Measurements from ENCODE around the gene STX4.
"Not testable (repeated sequence)": the region's sequence is repeated elsewhere in the genome, so short reads cannot be mapped to it uniquely, and the experiment has no call there.

Gene STX4

GRCh38 chr16:31009894-31010584 is 23.3 kb upstream of the STX4 start:
- TF ChIP-seq CTCF (IDR thresholded peaks at IDR 0.05; ENCODE audit: insufficient read depth, low read depth, low read length, missing control alignments): no peak
- no peak for DNase-seq (ENCODE audit: low read depth)
- H3K4me3 ChIP-seq (ENCODE audit: low read depth, low read length): no peak overlapping the region

DNA sequence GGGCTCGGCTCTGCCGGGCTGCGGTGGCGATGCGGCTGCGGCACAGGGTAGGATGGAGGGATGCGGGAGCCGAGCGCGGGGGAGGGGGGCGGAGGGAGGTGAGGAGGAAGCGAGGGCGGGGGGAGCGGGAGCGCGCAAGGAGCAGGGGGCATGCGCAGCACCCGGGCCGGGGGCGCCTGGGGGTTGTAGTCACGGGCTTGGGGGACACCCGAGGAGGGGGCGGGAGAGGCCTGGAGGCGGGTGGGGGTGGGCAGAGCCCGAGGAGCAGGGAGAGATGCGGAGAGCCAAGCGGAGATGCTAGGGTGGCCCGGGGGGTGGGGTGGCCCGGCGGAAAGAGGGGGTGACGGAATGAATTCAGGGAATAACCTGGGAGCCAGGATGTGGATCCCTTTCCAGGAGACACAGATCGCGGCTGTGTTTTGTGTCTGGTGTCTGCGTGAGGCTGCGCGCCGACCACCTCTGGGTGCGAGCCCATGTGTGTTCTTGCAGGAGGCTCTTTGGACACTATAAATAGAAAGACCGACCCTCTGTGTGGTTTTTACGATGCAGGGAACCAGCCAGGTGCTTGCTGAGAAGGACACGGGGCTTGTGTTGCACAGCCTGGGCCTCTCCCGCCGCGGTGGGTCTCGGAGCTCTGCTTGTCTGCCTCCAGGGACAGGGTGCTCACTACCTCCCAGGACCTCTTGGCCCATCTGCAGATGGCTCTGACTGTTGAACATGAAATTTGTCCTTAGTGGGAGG is 22.6 kb upstream of the STX4 start, which contains the start of gene STX1B:
TSS of gene STX1B (minus strand) at position 54 of the 741 bp plus-strand sequence. CDS start 242 bp downstream, outside the sequence.
- no peak within 1 kb of the TSS for H3K4me3 ChIP-seq (ENCODE audit: low read depth, low read length)
- no peak for DNase-seq (ENCODE audit: low read depth)
- TF ChIP-seq CTCF (IDR thresholded peaks at IDR 0.05; ENCODE audit: insufficient read depth, low read depth, low read length, missing control alignments): no peak

- H3K4me3 ChIP-seq (ENCODE audit: low read depth, low read length); DNase-seq (ENCODE audit: low read depth): not testable (repeated sequence)
Observed at GRCh38 chr16:31011815-31012214, 21.5 kb upstream of the STX4 start.

GRCh38 chr16:31013292-31013691 is 20.1 kb upstream of the STX4 start:
- not testable (repeated sequence) for H3K4me3 ChIP-seq (ENCODE audit: low read depth, low read length); DNase-seq (ENCODE audit: low read depth)

DNA sequence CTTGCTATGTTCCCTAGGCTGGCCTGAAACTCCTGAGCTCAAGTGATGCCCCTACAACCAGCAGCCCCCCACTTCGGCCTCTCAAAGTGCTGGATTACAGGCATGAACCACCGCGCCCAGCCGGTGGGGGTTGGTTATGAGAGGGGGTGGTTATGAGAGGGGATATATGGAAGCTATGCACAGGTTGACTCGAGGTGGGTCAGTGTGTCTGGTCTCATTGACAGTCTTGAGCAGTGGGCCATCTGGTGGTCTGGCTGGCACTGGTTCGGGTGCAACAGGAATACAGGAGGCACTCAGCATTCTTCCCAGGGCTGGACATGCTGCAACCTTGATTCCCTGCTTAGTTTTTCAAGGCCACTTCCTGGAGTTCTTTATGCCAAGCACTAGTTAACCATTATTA is 17.3 kb upstream of the STX4 start:
- H3K4me3 ChIP-seq (ENCODE audit: low read depth, low read length): no peak overlapping the region
- no peak for DNase-seq (ENCODE audit: low read depth)
- TF ChIP-seq CTCF (IDR thresholded peaks at IDR 0.05; ENCODE audit: insufficient read depth, low read depth, low read length, missing control alignments): no peak

DNA sequence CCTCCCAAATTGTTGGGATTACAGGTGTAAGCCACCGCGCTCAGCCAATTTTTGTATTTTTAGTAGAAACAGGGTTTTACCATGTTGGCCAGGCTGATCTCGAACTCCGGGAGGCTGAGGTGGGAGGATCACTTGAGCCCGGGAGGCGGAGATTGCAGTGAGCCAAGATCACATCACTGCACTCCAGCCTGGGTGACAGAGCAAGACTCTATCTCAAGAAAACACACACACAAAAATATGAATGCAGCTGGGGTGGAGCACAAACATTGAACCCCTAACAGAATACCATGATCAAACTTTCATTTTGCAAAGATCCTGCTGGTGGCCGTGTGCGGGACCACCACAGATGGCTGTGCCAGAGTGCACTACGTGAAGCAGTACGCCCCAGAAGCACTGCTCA is 15.6 kb upstream of the STX4 start:
- DNase-seq (ENCODE audit: low read depth); H3K4me3 ChIP-seq (ENCODE audit: low read depth, low read length): not testable (repeated sequence)

- no peak for TF ChIP-seq CTCF (IDR thresholded peaks at IDR 0.05; ENCODE audit: insufficient read depth, low read depth, low read length, missing control alignments)
- DNase-seq (ENCODE audit: low read depth): no peak
- H3K4me3 ChIP-seq (ENCODE audit: low read depth, low read length): no peak overlapping the region
Observed at GRCh38 chr16:31020536-31020935, 12.8 kb upstream of the STX4 start.

DNA sequence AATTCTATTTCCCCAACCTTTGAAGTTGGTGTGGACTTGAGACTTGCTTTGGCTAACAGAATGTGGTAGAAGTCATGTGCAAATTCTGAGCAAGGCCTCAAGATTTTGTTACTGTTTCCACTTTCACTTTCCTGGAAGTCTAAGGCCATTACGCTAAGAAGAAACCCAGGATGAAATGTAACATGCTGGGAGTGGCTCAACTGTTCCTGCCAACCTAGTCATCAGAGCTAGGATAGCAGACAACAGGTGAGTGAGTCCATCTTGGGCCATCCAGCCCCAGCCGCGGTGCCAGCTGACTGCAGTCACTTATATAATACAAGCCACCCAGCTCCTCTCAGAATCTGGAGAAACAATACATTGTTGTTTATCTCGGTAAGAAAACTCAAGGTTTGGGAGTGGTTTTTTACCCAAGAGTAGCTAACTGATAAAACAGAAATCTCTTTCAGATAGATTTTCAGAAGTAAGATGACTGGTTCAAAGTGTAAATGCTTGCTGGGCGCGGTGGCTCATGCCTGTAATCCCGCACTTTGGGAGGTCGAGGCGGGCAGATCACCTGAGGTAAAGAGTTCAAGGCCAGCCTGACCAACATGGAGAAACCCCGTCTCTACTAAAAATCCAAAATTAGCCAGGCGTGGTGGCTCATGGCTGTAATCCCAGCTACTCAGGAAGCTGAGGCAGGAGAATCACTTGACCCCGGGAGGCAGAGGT is 10.7 kb upstream of the STX4 start:
- DNase-seq (ENCODE audit: low read depth): no peak
- no peak for TF ChIP-seq CTCF (IDR thresholded peaks at IDR 0.05; ENCODE audit: insufficient read depth, low read depth, low read length, missing control alignments)

More for the DNA sequence above, 10.7 kb upstream of the STX4 start:
- no peak overlapping the region for H3K4me3 ChIP-seq (ENCODE audit: low read depth, low read length)

Data from GM12865 (cell line).